Astrocyte (in vitro differentiated cells and primary cell): ENCODE measurements around the gene GGTLC2. TPM values are rescaled to one million over a fixed set of nuclear protein-coding genes. Genes with fewer than 3 reads are reported as not detected.

Source experiments
- DNase-seq: peaks from one replicate; pipeline ENCODE4 v3.0.0-alpha.2; 2010; ENCODE audit warnings: low read depth
- FAIRE-seq: peaks from 2 replicates; lab custom pipeline; 2011; peaks lifted over from hg19 to GRCh38; lab: Jason Lieb, UNC
- H2AFZ ChIP-seq: 2 replicates; pipeline ENCODE4 v1.6.0; 2012; ENCODE audit warnings: low read depth, low read length, inconsistent platforms
- H3K27ac ChIP-seq: 2 replicates; pipeline ENCODE4 v1.5.1; 2011; ENCODE audit warnings: low read depth, low read length, inconsistent platforms
- H3K27me3 ChIP-seq: 2 replicates; pipeline ENCODE4 v1.6.0; 2011; ENCODE audit warnings: low read length, inconsistent platforms; ENCODE audit not compliant: insufficient read depth
- H3K36me3 ChIP-seq: 2 replicates; pipeline ENCODE4 v1.5.1; 2011; ENCODE audit warnings: low read length, inconsistent platforms; ENCODE audit not compliant: insufficient read depth
- H3K4me1 ChIP-seq: 2 replicates; pipeline ENCODE4 v1.5.1; 2011; ENCODE audit warnings: low read length, inconsistent platforms; ENCODE audit not compliant: insufficient read depth
- H3K4me2 ChIP-seq: 2 replicates; pipeline ENCODE4 v1.6.0; 2012; ENCODE audit warnings: low read length, inconsistent platforms
- H3K4me3 ChIP-seq: 2 replicates; pipeline ENCODE4 v1.5.1; 2011; ENCODE audit warnings: low read depth, mild to moderate bottlenecking, low read length, inconsistent platforms; ENCODE audit not compliant: insufficient read depth
- H3K79me2 ChIP-seq: 2 replicates; pipeline ENCODE4 v1.6.0; 2012; ENCODE audit warnings: mild to moderate bottlenecking, low read length, inconsistent platforms; ENCODE audit not compliant: insufficient read depth
- H3K9ac ChIP-seq: 2 replicates; pipeline ENCODE4 v1.6.0; 2012; ENCODE audit warnings: mild to moderate bottlenecking, low read length, inconsistent platforms
- H3K9me3 ChIP-seq: 2 replicates; pipeline ENCODE4 v1.5.1; 2012; ENCODE audit warnings: low read depth, mild to moderate bottlenecking, low read length, inconsistent platforms; ENCODE audit not compliant: insufficient read depth
- H4K20me1 ChIP-seq: 2 replicates; pipeline ENCODE4 v1.6.0; 2012; ENCODE audit warnings: low read length, inconsistent platforms; ENCODE audit not compliant: insufficient read depth
- H3K27ac Mint-ChIP-seq: one replicate; pipeline ENCODE4 v1.8.0; 2021; ENCODE audit warnings: mild to moderate bottlenecking, mixed read lengths; ENCODE audit not compliant: unreplicated experiment
- H3K27me3 Mint-ChIP-seq: one replicate; pipeline ENCODE4 v1.8.0; 2021; ENCODE audit warnings: low read depth, mixed read lengths; ENCODE audit not compliant: unreplicated experiment
- H3K36me3 Mint-ChIP-seq: one replicate; pipeline ENCODE4 v1.8.0; 2021; ENCODE audit warnings: low read depth, mixed read lengths; ENCODE audit not compliant: unreplicated experiment
- H3K4me1 Mint-ChIP-seq: one replicate; pipeline ENCODE4 v1.8.0; 2021; ENCODE audit warnings: low read depth, mixed read lengths; ENCODE audit not compliant: unreplicated experiment
- H3K4me3 Mint-ChIP-seq: one replicate; pipeline ENCODE4 v1.8.0; 2021; ENCODE audit warnings: mild to moderate bottlenecking, moderate library complexity, mixed read lengths; ENCODE audit not compliant: unreplicated experiment
- H3K9me3 Mint-ChIP-seq: one replicate; pipeline ENCODE4 v1.8.0; 2021; ENCODE audit warnings: mild to moderate bottlenecking, mixed read lengths; ENCODE audit not compliant: unreplicated experiment
- EZH2 ChIP-seq: IDR thresholded peaks from 2 replicates; pipeline ENCODE4 v1.6.1; 2012; ENCODE audit warnings: mild to moderate bottlenecking, low read length, inconsistent platforms; ENCODE audit not compliant: insufficient read depth
- total RNA-seq: library from RNA; stranded (reverse); gene quantifications from 2 replicates; pipeline ENCODE4 v1.2.1, GENCODE V29; 2021
- TF ChIP-seq, protein P1 (sequence below): IDR thresholded peaks from 2 replicates; pipeline ENCODE4 v1.5.1; 2011; ENCODE audit warnings: low read depth, mild to moderate bottlenecking, inconsistent platforms, low read length, moderate library complexity; ENCODE audit not compliant: insufficient read depth

Gene GGTLC2
- total RNA-seq, 1 donor from 2014 or later, result not detected

DNA sequence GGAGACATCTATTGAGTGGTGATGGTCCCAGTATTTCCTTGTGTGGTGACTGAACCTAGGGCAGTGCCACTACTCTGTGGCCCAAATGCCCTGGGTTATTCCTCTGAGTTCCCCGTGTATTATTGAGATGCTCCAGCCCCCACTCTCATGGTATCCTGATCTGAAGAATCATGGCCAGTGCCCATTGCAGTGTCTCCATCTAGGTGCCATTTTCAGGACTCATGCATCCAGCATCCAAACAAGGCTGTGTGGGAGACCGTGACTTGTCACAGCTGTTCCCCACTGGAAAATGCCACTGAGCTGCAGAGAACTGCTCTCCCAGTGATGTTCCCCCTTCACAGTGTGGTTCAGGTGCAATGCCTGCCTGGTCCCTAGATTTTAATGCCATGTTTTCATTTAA, 24.7 kb downstream of the GGTLC2 start:
- Histone ChIP-seq H3K9me3 (no peaks in the 10 kb centered on the region), H3K4me1 (no peaks in the 10 kb centered on the region), H3K4me3 (no peak overlapping the region), H2AFZ (no peak overlapping the region), H3K27ac (no peak overlapping the region), H3K9ac (no peak overlapping the region), H3K27me3 (no peaks in the 10 kb centered on the region), H3K4me2 (no peak overlapping the region), H3K36me3 (no peaks in the 10 kb centered on the region), H3K79me2 (no peaks in the 10 kb centered on the region), H4K20me1 (no peaks in the 10 kb centered on the region)
- Mint-ChIP-seq H3K9me3 (peaks cover 12% of the 10 kb centered on the region), H3K27ac (no peak overlapping the region), H3K4me1 (no peaks in the 10 kb centered on the region), H3K27me3 (peaks cover 85% of the 10 kb centered on the region), H3K36me3 (no peaks in the 10 kb centered on the region), H3K4me3 (no peak overlapping the region)
- FAIRE-seq (no peak), DNase-seq (no peak)
- TF ChIP-seq, protein P1, sequence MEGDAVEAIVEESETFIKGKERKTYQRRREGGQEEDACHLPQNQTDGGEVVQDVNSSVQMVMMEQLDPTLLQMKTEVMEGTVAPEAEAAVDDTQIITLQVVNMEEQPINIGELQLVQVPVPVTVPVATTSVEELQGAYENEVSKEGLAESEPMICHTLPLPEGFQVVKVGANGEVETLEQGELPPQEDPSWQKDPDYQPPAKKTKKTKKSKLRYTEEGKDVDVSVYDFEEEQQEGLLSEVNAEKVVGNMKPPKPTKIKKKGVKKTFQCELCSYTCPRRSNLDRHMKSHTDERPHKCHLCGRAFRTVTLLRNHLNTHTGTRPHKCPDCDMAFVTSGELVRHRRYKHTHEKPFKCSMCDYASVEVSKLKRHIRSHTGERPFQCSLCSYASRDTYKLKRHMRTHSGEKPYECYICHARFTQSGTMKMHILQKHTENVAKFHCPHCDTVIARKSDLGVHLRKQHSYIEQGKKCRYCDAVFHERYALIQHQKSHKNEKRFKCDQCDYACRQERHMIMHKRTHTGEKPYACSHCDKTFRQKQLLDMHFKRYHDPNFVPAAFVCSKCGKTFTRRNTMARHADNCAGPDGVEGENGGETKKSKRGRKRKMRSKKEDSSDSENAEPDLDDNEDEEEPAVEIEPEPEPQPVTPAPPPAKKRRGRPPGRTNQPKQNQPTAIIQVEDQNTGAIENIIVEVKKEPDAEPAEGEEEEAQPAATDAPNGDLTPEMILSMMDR, result no peak
- TF ChIP-seq EZH2, result no peak

DNA sequence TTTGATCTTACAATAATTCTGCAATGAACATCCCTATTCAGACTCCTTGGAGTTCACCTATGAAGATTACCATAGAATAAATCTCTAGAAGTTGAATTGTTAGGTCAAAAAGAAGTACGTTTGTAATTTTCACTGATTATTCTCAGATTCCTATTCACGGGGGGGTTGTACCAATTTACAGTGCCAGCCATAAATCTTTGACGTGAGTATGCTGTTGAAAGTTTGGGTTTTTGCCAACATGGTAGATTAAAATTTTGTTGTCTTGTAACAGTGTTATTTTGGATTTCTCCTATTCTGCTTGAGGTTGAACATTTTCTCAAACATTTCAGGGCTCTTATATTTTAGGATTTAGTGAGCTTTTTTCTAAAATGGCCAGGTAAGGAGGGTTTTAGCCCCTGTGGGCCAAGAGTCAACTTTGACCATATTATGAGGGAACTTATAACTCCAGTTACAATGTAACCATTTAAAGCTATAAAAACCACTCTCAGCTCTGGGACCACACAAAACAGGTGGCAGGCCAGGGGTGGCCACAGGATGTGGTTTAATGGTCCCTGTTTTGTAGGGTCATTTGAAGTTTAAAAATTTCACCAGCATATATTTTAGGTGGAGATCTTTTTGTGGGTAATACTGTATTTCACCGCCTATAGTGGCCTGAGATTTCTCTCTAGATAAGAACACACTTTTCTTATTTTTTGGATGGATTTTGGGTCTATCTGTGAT, 25.8 kb downstream of the GGTLC2 start:
- H3K4me1 Mint-ChIP-seq, result no peaks in the 10 kb centered on the region
- H3K4me3 ChIP-seq, result no peak overlapping the region
- H3K9me3 ChIP-seq, result no peaks in the 10 kb centered on the region
- no peak for DNase-seq
- no peak for TF ChIP-seq EZH2
- TF ChIP-seq, protein P1, result no peak
- no peaks in the 10 kb centered on the region for H3K36me3 Mint-ChIP-seq
- no peaks in the 10 kb centered on the region for H3K79me2 ChIP-seq
- no peak overlapping the region for H3K9ac ChIP-seq
- H3K4me3 Mint-ChIP-seq, result no peak overlapping the region
- H2AFZ ChIP-seq, result no peak overlapping the region
- no peaks in the 10 kb centered on the region for H3K4me1 ChIP-seq
- H3K4me2 ChIP-seq, result no peak overlapping the region
- no peaks in the 10 kb centered on the region for H3K36me3 ChIP-seq
- no peak for FAIRE-seq
- H3K27ac Mint-ChIP-seq, result no peak overlapping the region
- H3K27me3 Mint-ChIP-seq, result peaks cover 82% of the 10 kb centered on the region
- H3K9me3 Mint-ChIP-seq, result peaks cover 12% of the 10 kb centered on the region
- H3K27me3 ChIP-seq, result no peaks in the 10 kb centered on the region
- H3K27ac ChIP-seq, result no peak overlapping the region
- no peaks in the 10 kb centered on the region for H4K20me1 ChIP-seq

DNA sequence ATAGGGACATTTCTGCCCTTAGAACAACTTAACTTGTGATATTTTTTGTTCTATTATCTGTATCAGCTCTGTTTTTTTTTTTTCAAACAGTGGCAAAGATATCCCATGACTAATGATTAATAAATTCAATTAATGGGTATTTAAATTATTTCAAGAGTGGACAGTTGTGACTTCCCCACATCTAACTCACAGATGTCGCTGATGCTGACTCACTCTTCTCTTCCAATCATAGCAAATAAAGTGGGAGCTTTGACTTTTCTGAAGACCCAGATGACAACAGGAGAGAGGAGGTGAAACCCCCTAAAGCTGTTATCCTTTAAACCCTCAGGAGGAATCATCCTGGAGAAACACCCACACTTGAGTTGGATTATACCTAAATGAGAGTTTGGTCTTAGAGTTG, 27.1 kb downstream of the GGTLC2 start:
- no peak overlapping the region for H3K4me3 Mint-ChIP-seq
- TF ChIP-seq, protein P1, result no peak
- no peak for TF ChIP-seq EZH2
- H3K9me3 ChIP-seq, result no peaks in the 10 kb centered on the region
- H3K27me3 Mint-ChIP-seq, result peaks cover 79% of the 10 kb centered on the region
- H3K27me3 ChIP-seq, result no peaks in the 10 kb centered on the region
- H4K20me1 ChIP-seq, result no peaks in the 10 kb centered on the region
- no peak overlapping the region for H3K27ac ChIP-seq
- no peak for DNase-seq
- no peaks in the 10 kb centered on the region for H3K4me1 ChIP-seq
- H3K4me3 ChIP-seq, result no peak overlapping the region
- H3K36me3 Mint-ChIP-seq, result no peaks in the 10 kb centered on the region
- peaks cover 12% of the 10 kb centered on the region for H3K9me3 Mint-ChIP-seq
- no peaks in the 10 kb centered on the region for H3K79me2 ChIP-seq
- FAIRE-seq, result no peak
- no peak overlapping the region for H3K4me2 ChIP-seq
- no peaks in the 10 kb centered on the region for H3K36me3 ChIP-seq
- no peak overlapping the region for H3K9ac ChIP-seq
- no peak overlapping the region for H3K27ac Mint-ChIP-seq
- no peaks in the 10 kb centered on the region for H3K4me1 Mint-ChIP-seq
- H2AFZ ChIP-seq, result no peak overlapping the region
